Globus pallidus (tissue), 1 donor: ENCODE data around the gene GTPBP8.
"Not testable (repeated sequence)": the region's sequence is repeated elsewhere in the genome, so short reads cannot be mapped to it uniquely, and the experiment has no call there.

Experiments used
- DNase-seq: peaks from one replicate; pipeline ENCODE4 v3.0.0-alpha.2; 2015; ENCODE audit warnings: low spot score

GTPBP8 gene

DNA sequence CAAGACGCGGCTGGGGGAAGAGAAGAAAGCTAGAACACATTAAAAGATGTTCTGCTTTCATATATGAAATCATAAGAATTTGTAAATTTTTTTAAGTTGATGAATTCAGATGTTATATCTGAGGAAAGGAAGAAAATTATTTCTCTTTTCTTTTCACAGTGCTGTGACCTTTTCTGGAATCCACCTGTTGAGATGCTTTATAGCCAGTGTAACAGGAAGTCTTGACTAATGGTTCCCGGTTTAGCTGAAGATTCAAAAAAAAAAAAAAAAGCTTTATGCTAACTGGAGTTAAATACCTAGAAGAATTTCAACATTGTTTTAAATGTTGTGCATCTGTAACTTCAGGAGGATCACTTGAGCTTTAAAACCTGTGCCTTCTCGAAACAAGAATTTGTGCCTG lies 9.9 kb downstream of the GTPBP8 start:
- no peak for DNase-seq

DNA sequence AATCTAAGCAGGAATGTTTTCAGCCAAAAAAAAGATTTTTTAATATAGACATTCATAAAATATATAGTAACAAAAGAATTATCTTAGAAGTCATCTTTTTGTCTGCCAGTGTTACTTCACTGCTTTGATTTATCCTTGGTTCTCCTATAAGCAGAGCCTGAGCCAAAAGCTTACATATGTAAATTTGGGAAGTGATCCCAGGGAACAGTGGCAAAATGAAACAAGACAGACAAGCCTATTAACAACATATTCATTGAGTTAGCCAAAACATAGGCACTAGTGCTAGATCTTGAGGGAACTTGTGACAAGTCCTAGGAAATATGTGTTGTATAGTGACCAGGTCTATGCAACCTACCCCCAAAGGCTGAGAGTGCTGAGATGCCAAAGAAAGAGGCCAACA lies 11.3 kb downstream of the GTPBP8 start:
- DNase-seq, result no peak

DNA sequence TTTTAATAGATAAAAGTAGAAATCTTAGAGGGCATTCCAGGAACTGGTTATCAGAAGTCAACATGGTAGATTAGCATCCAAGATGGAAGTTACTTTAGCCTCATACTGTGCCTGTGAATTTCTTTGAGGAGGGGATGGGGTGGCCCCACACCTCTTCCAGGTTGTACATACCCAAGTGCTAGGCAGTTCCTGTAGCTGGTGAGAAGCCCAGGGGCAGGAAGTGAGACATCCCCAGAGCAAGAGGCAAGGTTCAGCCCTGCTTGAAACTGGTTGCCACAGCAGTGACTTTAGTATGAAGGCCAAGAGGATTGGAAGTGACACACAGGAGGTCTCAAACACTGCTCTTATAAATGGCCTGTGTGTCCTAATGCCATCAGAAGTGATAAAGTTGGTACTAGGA lies 11.9 kb downstream of the GTPBP8 start:
- DNase-seq, result no peak

DNA sequence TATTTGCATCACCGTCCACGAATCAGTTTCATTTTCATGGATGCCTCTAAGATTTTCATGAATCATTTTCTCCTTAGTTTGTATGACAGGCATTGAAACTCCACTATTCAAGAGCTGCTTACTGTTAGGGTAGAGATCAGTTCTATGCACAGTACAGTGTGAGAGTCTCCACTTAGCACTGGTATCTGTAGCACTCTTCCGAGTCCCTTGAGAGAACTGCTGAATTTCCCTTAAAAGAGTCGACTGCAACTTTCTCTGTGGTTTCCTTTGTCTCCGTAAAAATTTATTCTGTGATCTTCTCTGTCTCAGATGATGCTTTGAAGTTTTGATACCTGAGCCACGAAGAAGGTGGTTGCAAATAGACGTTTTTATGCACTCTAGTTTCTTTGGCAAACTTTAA lies 14.8 kb downstream of the GTPBP8 start:
- no peak for DNase-seq

DNA sequence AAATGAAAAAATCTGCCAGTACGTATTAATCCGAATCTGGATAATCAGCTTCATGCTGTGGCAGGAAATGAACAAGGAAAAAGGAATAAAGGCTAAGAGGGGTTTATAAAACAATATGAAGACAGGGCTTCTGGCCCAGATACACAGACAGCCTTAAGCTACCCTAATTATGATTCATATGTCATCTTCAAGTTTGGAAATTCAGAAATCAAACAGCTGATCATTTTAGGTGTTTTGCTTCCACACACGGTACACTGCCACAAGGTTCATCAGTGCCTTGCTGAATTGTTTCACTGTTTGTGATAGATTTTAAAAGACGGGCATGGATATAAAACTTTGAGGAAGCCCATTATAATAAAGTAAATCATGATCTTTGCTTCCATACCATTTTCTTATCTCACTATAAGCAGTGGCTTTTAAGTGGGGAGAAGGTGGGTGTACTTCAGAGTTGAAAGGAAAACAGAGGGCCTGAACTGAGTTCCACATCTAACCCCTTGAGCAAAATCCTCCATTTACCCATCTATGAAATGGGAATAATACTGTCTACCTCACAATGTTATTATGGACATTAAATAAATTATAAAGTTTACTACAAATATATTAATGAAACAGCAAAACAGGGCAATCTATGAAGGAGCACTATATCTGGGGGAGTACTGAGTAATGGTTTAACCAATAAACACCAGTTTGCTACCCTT lies 15.7 kb downstream of the GTPBP8 start:
- no peak for DNase-seq

DNA sequence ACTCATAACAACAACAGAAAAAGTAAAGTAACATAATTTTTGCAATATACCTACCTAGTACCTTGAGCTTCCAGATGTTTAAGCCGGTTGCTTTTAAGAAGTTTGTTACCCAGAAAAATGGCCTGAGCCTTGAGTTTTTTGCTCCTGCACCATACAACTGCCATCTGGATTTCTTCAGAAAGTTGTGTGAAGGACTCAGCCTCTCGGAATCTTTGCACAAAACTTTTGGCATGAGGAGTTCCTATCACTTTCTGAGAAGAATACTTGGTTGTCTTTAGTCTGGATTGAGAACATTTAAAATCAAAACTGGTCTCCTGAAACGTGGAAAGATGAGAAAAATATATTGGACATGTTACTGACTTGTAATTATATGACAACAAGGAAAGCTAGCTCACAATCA lies 17.3 kb downstream of the GTPBP8 start:
- no peak for DNase-seq

DNA sequence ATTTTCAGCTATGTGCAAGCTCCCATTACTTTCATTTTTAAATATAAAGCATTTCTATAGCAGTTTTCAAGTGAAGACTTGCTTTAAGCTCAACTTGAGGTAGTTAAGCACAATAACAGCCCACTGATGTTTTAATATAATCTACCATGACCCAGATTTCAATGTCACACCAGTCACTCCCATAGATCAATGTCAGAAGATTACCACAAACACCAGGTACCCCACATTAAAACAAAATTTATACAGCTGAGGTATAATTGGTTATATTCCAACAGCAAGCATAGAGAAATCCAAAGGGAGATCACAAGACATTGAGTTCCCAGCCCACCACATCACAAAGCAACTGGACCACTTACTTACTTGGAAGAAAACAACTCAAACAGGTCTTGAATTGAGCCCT lies 22.8 kb downstream of the GTPBP8 start:
- no peak for DNase-seq

DNA sequence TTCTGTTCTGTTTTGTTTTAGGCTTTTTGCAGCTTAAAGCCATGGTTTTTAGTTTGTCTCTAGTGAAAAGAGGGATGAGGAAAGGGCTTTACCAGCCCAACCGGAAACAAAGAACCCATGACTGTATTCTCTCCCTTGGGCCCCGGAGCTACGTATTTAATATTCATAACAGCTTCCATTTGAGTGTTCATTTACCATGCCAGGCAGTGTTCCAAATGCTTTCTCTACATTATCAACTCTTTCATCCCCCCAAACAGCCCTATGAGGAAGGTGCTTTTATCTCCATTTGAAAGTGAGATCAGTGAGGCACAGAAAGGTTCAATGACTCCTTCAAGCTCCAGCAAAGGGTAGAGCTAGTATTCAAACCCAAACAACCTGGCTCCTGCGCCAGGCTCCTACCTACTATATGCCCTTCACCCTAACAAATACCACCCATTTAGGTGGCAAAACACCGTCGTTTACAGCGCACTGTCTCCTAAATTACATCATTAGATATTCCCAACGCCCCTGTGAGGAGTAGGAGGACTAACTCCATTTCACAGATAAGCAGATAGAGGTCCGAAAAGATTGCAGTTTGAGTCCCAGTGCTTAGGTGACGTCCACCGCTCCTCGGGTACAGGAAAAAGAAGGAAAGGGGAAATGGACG lies 27.9 kb downstream of the GTPBP8 start:
- peak; percentile 22 for DNase-seq

DNA sequence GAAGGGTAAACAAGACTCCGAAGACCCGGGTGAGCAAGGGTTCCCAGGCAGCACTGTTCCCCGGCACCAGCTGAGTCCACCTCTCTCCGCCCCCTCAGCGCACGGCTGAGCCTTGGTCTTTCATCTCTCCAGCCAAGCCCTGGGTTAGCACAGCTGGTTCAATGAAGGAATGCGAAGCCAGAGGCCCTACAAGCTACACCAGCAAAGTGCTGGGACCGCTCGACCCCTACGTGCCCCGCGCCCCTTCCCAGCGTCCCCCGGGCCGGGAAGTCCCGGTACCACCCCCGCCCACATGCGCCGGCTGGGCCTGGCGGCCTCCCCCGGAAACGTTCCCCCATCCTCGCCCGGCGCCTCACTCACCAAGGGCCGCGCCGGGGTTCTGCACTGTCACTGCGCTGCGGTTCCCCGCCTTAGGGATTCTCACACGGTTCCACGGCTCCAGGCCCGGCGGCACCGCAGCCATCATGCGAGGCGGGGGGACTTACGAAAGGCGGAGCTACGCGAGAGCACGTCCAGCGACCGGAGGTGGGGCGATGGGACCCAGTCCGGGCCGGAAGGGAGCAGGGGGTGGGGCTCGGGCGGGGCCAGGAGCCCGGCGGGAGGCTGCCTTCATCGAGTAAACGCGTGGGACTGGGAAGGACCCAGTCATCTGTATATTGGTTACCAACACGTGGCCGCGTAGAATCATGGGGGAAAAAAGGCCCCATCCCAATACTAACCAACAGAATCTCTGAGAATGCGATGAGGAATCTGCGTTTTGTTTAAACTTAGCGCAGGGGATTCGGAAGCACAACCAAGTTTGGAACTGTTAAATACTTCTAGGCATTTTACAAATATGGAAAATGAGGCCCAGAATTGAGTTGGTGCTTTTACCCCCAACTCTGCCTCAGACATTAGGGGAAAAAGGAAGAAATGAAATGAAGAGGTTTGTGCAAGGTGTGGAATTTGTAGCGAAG lies 28.7 kb downstream of the GTPBP8 start:
- DNase-seq, result peak; percentile 93

DNA sequence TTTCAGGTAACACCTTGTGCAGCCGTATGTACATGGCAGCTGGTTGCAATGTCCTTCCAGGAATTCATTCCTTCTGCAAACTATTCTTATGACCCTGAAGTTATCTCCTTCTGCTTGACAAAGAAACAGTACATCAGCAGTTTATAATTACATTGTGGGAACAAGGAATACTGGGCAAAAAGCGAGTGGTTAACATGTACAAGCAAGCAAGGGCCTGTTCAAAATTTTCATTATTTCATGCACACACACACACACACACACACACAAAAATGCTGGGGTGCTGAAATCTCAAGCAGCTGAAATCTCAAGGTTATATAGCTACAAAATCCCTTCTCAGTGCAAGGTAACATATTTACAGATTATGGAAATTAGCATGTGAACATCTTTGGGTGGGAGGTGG lies 30.7 kb downstream of the GTPBP8 start:
- no peak for DNase-seq

DNA sequence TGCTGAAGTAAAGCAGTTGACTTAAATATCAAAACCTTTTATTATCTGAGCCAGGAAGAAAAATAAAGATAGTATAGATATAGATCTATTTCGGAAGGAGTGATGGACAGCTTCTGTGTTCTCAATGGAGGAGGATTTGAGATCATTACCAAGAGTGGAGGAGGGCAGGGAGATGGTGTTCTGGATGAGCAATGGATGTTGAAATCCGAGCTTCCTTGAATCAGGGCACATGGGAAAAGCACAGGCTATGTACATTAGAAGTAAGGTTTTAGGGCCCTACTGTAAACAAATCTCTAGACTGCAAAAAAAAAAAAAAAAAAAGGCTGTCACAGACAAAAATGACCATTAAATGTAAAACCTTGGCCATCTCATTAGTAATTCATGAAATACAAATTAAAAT lies 43.2 kb downstream of the GTPBP8 start:
- no peak for DNase-seq

DNA sequence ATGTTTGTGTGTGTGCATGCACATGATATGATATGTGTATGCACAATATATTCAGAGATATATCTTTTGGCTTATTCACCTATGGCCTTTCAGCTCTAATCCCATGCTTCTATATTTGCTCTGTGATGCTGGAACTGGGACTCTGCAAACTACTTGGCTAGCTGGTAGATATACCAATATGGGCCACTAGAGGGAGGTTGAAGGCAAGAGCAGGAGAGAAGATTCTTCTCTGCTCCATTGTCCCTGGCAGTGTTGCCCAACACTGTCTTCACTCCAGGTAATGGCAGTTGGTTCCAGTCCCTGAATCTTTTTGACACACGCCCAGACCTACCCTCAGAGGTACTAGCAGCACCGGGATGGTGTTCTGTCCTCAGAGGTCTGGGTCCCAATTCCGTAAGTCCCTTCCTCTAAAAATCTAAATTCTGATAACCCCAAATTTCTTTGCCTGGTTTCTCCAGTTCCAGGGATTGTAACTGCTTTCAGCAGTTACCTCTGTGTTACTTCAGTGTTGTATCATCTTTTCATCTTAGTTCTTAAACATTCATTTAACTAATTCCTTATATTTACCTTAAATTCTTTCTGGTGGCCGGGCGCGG lies 44.7 kb downstream of the GTPBP8 start:
- DNase-seq, result peak; percentile 36

DNA sequence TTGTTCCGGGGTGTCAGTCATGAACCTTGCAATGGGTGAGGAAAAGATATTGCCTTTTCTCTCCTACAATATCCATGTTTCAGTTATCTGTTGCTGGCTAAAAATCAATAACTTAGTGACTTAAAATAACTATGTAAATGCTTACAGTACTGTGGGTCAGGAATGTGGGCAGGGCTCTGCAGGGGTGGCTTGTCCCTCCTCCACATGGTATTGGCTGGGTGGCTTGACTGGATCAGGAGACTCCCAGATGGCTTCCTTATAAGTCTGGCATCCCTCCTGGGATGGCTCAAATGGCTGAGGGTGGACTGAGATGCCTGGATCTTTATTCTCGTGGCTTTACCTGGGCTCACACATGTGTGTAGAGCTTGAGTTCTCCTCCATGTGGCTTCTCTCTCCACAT lies 47.5 kb downstream of the GTPBP8 start:
- no peak for DNase-seq

DNA sequence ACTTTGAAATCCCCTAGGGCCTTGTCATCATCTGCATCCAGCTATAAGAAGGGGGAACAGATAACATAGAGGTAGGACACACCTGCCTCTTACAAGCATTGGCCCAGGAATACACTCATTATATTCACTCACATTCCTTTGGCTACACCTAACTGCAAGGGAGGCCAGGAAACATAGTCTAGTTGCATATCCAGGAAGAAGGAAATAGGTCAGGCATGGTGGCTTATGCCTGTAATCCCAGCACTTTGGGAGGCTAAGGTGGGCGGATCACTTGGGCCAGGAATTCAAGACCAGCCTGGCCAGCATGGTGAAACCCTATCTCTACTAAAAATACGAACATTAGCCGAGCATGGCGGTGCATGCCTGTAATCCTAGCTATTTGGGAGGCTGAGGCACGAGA lies 48.8 kb downstream of the GTPBP8 start:
- no peak for DNase-seq

DNA sequence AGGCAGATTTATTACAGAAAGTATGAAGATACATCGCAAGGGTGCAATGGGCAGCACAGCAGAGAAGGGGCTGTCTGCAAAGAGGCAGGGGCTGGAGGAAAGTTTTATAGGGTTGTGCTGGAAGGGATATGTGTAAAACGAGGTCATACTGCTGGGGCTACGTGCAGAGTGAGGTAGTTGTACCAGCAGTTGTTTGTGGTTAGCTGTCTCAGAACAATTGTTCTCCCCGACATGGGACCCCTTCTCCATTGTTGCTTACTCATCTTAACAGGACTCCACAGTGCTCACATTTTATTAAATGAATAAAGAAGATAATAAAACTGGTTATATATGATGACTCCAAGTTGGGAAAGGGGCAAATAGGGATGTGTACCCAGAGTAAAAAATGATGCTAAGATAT lies 49.4 kb downstream of the GTPBP8 start:
- DNase-seq, result no peak

DNA sequence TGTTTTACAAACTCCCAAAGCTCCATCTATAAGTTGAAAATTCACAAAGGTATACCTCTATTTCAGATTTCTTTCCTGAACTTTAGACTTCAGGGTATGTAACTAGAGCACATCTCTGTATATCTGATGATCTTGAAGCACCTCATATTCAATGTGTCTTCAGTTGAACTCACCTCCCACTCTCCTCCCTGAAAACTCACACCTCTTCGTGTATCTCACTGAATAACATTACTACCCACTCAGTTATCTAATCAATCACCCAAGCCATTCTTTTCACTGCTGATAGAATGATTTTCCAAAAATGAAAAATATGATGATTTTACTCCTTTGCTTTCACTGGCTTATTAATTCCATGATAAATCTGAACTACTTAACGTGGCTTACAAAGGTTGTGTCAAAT lies 52.9 kb downstream of the GTPBP8 start:
- no peak for DNase-seq

DNA sequence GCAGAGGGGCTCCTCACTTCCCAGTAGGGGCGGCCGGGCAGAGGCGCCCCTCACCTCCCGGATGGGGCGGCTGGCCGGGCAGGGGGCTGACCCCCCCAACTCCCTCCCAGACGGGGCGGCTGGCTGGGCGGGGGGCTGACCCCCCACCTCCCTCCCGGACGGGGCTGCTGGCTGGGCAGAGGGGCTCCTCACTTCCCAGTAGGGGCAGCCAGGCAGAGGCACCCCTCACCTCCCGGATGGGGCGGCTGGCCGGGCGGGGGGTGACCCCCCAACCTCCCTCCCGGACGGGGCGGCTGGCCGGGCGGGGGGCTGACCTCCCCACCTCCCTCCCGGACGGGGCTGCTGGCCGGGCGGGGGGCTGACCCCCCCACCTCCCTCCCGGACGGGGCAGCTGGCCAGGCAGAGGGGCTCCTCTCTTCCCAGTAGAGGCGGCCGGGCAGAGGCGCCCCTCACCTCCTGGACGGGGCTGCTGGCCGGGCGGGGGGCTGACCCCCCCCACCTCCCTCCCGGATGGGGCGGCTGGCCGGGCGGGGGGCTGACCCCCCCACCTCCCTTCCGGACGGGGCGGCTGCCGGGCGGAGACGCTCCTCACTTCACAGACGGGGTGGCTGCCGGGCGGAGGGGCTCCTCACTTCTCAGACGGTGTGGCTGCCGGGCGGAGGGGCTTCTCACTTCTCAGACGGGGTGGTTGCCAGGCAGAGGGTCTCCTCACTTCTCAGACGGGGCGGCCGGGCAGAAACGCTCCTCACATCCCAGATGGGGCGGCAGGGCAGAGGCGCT lies 55.6 kb downstream of the GTPBP8 start:
- DNase-seq, result not testable (repeated sequence)

DNA sequence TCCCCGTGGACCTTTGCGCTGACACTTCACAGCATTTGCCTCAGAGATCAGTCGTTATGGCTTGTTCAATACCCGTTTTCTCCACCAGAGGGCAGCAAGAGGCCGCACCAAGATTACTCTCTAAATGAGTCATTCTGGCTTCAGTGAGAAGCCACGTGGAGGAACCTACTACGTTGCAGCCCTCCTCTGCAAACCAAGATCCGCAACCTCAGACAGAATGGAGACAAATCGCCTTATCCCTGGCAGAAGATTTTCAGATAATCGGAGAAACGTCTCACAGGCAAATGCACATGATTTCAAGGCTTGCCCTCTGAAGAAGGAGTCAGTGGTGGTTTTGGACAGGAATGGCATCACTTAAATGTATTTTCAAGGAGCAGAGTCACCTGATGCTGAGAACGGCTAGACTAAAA lies 60.5 kb downstream of the GTPBP8 start:
- peak; percentile 80 for DNase-seq
